Epithelial cell of esophagus (primary cell): ENCODE measurements around the gene PLA2G2C.
A peak's percentile ranks its signal among the peaks of the same experiment; 100 is the strongest.

Experiments
- DNase-seq: peaks from one replicate; pipeline ENCODE4 v3.0.0; 2010; ENCODE audit warnings: low read depth
- H3K4me3 ChIP-seq: 2 replicates; pipeline ENCODE4 v1.5.1; 2011; ENCODE audit warnings: mild to moderate bottlenecking, low read length, control low read depth
- CTCF ChIP-seq: IDR thresholded peaks from 2 replicates; pipeline ENCODE4 v1.5.1; 2011; ENCODE audit warnings: low read depth, mild to moderate bottlenecking, low read length, control low read depth, inconsistent platforms; ENCODE audit not compliant: insufficient read depth; ENCODE audit errors: missing control alignments

PLA2G2C gene

GRCh38 chr1:20125100-20125499 lies 61.2 kb downstream of the PLA2G2C start:
- H3K4me3 ChIP-seq = no peak overlapping the region
- no peak for DNase-seq
- no peak for TF ChIP-seq CTCF

- TF ChIP-seq CTCF = no peak
- H3K4me3 ChIP-seq = no peak overlapping the region
- DNase-seq = peak; percentile 88
Measured at GRCh38 chr1:20124456-20125057, 61.8 kb downstream of the PLA2G2C start.

- TF ChIP-seq CTCF = no peak
- no peak for DNase-seq
- H3K4me3 ChIP-seq = no peak overlapping the region
Measured at GRCh38 chr1:20123722-20124455, 62.4 kb downstream of the PLA2G2C start.

GRCh38 chr1:20120796-20121195 lies 65.5 kb downstream of the PLA2G2C start:
- no peak for TF ChIP-seq CTCF
- no peak for DNase-seq
- H3K4me3 ChIP-seq = no peak overlapping the region

- TF ChIP-seq CTCF = no peak
- no peak for DNase-seq
- no peak within 1 kb of the TSS for H3K4me3 ChIP-seq
Measured at GRCh38 chr1:20119347-20119746, 67.0 kb downstream of the PLA2G2C start, which contains the start of gene PLA2G2D. TSS of gene PLA2G2D (minus strand) at chr1:20119536. CDS start at chr1:20119498, 38 bp downstream.

GRCh38 chr1:20117236-20117635 lies 69.1 kb downstream of the PLA2G2C start:
- no peak for DNase-seq
- no peak overlapping the region for H3K4me3 ChIP-seq
- TF ChIP-seq CTCF = no peak

GRCh38 chr1:20115916-20116315 lies 70.4 kb downstream of the PLA2G2C start:
- DNase-seq = no peak
- no peak for TF ChIP-seq CTCF
- no peak overlapping the region for H3K4me3 ChIP-seq
